GM12878 (cell line): Measurements from ENCODE around the gene CLIC3. TPM values are rescaled to one million over a fixed set of nuclear protein-coding genes. Genes with fewer than 3 reads are reported as not detected.

Experiments
- ATAC-seq: fragments of 200-7000 bp; cut with Tn5 transposase; 3 replicates; pipeline ENCODE4 v1.9.1; 2020; ENCODE audit warnings: mild to moderate bottlenecking, moderate library complexity
- BruUV-seq: library from RNA; stranded (reverse); fragments of 400-500 nt; replicated peaks from 2 replicates; lab custom pipeline; 2021; lab: Mats Ljungman, UMichigan
- CTCF ChIA-PET: fragments of 300-600 bp; sonication (Branson Sonifier 250); formaldehyde crosslinking; extraction: SDS; loops from one replicate; lab custom pipeline; 2021; ENCODE audit warnings: inconsistent platforms; lab: Yijun Ruan, JAX
- POLR2A ChIA-PET: fragments of 350-600 bp; formaldehyde crosslinking; extraction: SDS; loops from one replicate; lab custom pipeline; 2021; ENCODE audit warnings: inconsistent platforms; lab: Charles Lee
- RAD21 ChIA-PET: fragments of 300-600 bp; sonication (Branson Sonifier 250); formaldehyde crosslinking; loops from one replicate; lab custom pipeline; 2023; ENCODE audit warnings: antibody characterized with exemption; ENCODE audit not compliant: unreplicated experiment; lab: Charles Lee
- SMC1A ChIA-PET: fragments of 300-600 bp; sonication (Branson Sonifier 250); formaldehyde crosslinking; loops from one replicate; lab custom pipeline; 2023; ENCODE audit not compliant: unreplicated experiment, uncharacterized antibody; lab: Charles Lee
- DNase-seq: peaks from one replicate; pipeline ENCODE4 v3.0.0-alpha.2; 2011; ENCODE audit warnings: low read depth, low spot score
- FAIRE-seq: peaks from 3 replicates; lab custom pipeline; 2011; peaks lifted over from hg19 to GRCh38; lab: Jason Lieb, UNC
- H2AFZ ChIP-seq: 2 replicates; pipeline ENCODE4 v1.6.0; 2011; ENCODE audit warnings: low read depth, low read length, control low read depth; ENCODE audit not compliant: control insufficient read depth
- H3K27ac ChIP-seq: 2 replicates; pipeline ENCODE4 v1.5.1; 2011; ENCODE audit warnings: control low read depth; ENCODE audit not compliant: control insufficient read depth, insufficient read depth
- H3K27me3 ChIP-seq, 2 experiments: replicated peaks in 1 of 2; 2 replicates each; pipeline versions ENCODE4 v1.6.0 to v1.6.1; 2011; ENCODE audit warnings: low read length in 1 of 2; ENCODE audit not compliant: control insufficient read depth in 2 of 2, insufficient read depth in 2 of 2
- H3K36me3 ChIP-seq, 2 experiments: 2 replicates each; pipeline ENCODE4 v1.5.1; 2011; ENCODE audit warnings: low read length in 1 of 2; ENCODE audit not compliant: control insufficient read depth in 2 of 2, insufficient read depth in 2 of 2
- H3K4me1 ChIP-seq: 2 replicates; pipeline ENCODE4 v1.6.1; 2011; ENCODE audit warnings: mild to moderate bottlenecking, low read length, moderate library complexity, mixed read lengths; ENCODE audit not compliant: control insufficient read depth, insufficient read depth
- H3K4me2 ChIP-seq: 2 replicates; pipeline ENCODE4 v1.6.0; 2011; ENCODE audit warnings: control low read depth; ENCODE audit not compliant: control insufficient read depth, insufficient read depth
- H3K4me3 ChIP-seq: fragments of 200-600 bp; sonication (generic); 2 replicates; pipeline ENCODE4 v1.5.1; 2016
- H3K79me2 ChIP-seq: 2 replicates; pipeline ENCODE4 v1.6.0; 2011; ENCODE audit warnings: low read length; ENCODE audit not compliant: control insufficient read depth, insufficient read depth
- H3K9ac ChIP-seq: 2 replicates; pipeline ENCODE4 v1.8.0; 2011; ENCODE audit warnings: low read length, control low read depth, mixed read lengths; ENCODE audit not compliant: control insufficient read depth, insufficient read depth
- H3K9me3 ChIP-seq: replicated peaks from 3 replicates; pipeline ENCODE4 v1.5.1; 2011; ENCODE audit warnings: mild to moderate bottlenecking, low read length; ENCODE audit not compliant: control insufficient read depth, insufficient read depth
- H4K20me1 ChIP-seq: 2 replicates; pipeline ENCODE4 v1.6.0; 2011; ENCODE audit not compliant: control insufficient read depth, insufficient read depth
- CREB1 ChIP-seq: IDR thresholded peaks from 2 replicates; pipeline ENCODE4 v1.6.1; 2012; ENCODE audit warnings: low read depth, mild to moderate bottlenecking, inconsistent platforms
- RELB ChIP-seq: fragments of 450-650 bp; IDR thresholded peaks from 2 replicates; pipeline ENCODE4 v1.6.1; 2017; ENCODE audit warnings: low read depth, mild to moderate bottlenecking, moderate library complexity
- SMAD5 ChIP-seq: IDR thresholded peaks from 2 replicates; pipeline ENCODE4 v1.6.1; 2016; ENCODE audit warnings: antibody characterized with exemption, low read depth
- YY1 ChIP-seq: IDR thresholded peaks from 2 replicates; pipeline ENCODE4 v1.6.1; 2011; ENCODE audit warnings: low read depth, mild to moderate bottlenecking, low read length
- ZNF384 ChIP-seq: IDR thresholded peaks from 2 replicates; pipeline ENCODE4 v1.6.1; 2012; ENCODE audit warnings: low read depth, mild to moderate bottlenecking, low read length, improper control_type of control experiment, borderline replicate concordance
- ZZZ3 ChIP-seq: IDR thresholded peaks from 2 replicates; pipeline ENCODE4 v1.6.1; 2011; ENCODE audit warnings: low read depth; ENCODE audit not compliant: control insufficient read depth, insufficient read length
- WGBS: methylation state at CpG from one replicate; pipeline ENCODE4 v1.1.6; 2016; ENCODE audit warnings: low lambda C conversion rate; ENCODE audit not compliant: insufficient replicate concordance, insufficient coverage; ENCODE audit errors: missing lambda C conversion rate; 5-methylcytosine and 5-hydroxymethylcytosine counted together
- in situ Hi-C: fragments of 300-500 bp; cut with MboI; formaldehyde crosslinking; loops from 9 replicates; pipeline ENCODE4 v1.14.3; 2018; ENCODE audit warnings: mixed read lengths
- intact Hi-C: fragments of 100-400 bp; cut with micrococcal nuclease; formaldehyde crosslinking; loops from one replicate; pipeline ENCODE4 v1.14.2; 2022; ENCODE audit not compliant: unreplicated experiment
- polyA plus RNA-seq, 11 experiments: library from polyadenylated mRNA; depleted of rRNA in 4 of 11; unstranded in 6 of 11; stranded (reverse) in 5 of 11; fragments of >200 nt; fragmentation: Nextera tagmentation in 4 of 11; fragmentation: Illumina TruSeq in 1 of 11; extraction: Ambion mirVana in 4 of 11; extraction: Trizol in 1 of 11; gene quantifications; 1 replicate in 1 of 11; 2 replicates in 10 of 11; pipeline versions ENCODE4 v1.2.1 to v1.2.3, GENCODE V29; 2011 to 2016; ENCODE audit warnings: inconsistent platforms in 2 of 11, missing spikeins in 2 of 11, low read depth in 1 of 11
- total RNA-seq, 4 experiments: library from RNA; depleted of rRNA in 3 of 4; stranded (reverse); fragments of >200 nt in 3 of 4; fragmentation: Illumina TruSeq in 1 of 4; extraction: Trizol in 1 of 4; gene quantifications; 2 replicates each; pipeline versions ENCODE4 v1.2.1 to v1.2.3, GENCODE V29; 2013 to 2021

CLIC3 gene
- total and polyA plus RNA-seq, 10 of the 15 experiments (the other 5 are each of a cell fraction or from before 2014, with no cell fraction given): 0.31 TPM; not detected in 9

GRCh38 chr9:137014776-137015539, 18.6 kb upstream of the CLIC3 start:
- FAIRE-seq: no peak
- BruUV-seq: no TSS peak
- Histone ChIP-seq H3K4me2 (no peak overlapping the region), H3K79me2 (no peaks in the 10 kb centered on the region), H3K27me3 (no peaks in the 10 kb centered on the region), H3K4me3 (no peak overlapping the region), H4K20me1 (no peaks in the 10 kb centered on the region), H2AFZ (no peak overlapping the region), H3K4me1 (no peaks in the 10 kb centered on the region), H3K9me3 (no peaks in the 10 kb centered on the region; the same call in 2 of the 3 replicates), H3K27ac (no peak overlapping the region), H3K9ac (no peak overlapping the region)
- ChIA-PET SMC1A (no interaction called here), CTCF (no interaction called here), RAD21 (no interaction called here)
- in situ Hi-C loops (no loop called here), intact Hi-C loops (no loop called here)
- 86% methylated on average over 34 of the region's 36 CpGs for WGBS
- no peak for DNase-seq
- no peak for ATAC-seq
- no peak for TF ChIP-seq RELB
- TF ChIP-seq ZZZ3: no peak
- TF ChIP-seq CREB1: no peak
- TF ChIP-seq SMAD5: no peak
- no peak for TF ChIP-seq YY1
- no peak for TF ChIP-seq ZNF384
- TF ChIP-seq, all 136 proteins: peak for 0
- POLR2A ChIA-PET: no interaction called here
- no peaks in the 10 kb centered on the region for H3K36me3 ChIP-seq
